ENCODE data around the gene TRIM32.

DNA sequence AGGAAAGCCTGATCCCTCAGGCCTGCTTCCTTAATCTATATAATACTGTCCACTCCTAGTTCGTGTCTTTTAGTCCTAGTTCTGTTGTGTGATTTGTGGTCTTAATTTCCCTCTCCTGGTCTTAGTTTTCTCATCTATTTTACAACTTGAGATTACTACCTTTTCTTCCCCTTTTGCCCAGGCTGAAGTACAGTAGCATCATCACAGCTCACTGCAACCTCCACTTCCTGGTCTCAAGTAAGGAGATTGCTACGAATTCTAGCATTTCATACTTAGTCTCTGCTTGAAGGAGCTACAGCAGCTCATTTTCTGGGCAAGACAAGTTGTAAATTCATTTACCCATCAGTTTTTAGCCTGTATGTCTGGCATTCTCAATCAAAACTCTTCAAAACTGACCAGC lies 5.5 kb downstream of the TRIM32 start:
- TF ChIP-seq, protein P1, sequence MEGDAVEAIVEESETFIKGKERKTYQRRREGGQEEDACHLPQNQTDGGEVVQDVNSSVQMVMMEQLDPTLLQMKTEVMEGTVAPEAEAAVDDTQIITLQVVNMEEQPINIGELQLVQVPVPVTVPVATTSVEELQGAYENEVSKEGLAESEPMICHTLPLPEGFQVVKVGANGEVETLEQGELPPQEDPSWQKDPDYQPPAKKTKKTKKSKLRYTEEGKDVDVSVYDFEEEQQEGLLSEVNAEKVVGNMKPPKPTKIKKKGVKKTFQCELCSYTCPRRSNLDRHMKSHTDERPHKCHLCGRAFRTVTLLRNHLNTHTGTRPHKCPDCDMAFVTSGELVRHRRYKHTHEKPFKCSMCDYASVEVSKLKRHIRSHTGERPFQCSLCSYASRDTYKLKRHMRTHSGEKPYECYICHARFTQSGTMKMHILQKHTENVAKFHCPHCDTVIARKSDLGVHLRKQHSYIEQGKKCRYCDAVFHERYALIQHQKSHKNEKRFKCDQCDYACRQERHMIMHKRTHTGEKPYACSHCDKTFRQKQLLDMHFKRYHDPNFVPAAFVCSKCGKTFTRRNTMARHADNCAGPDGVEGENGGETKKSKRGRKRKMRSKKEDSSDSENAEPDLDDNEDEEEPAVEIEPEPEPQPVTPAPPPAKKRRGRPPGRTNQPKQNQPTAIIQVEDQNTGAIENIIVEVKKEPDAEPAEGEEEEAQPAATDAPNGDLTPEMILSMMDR (IDR thresholded peaks at IDR 0.05) = no peak
- TF ChIP-seq POLR2A (IDR thresholded peaks at IDR 0.05) = no peak

Measured in adrenal gland (tissue), 5 donors.